CD14-positive monocyte (primary cell): Measurements from ENCODE around the gene DEF6. TPM values are rescaled to one million over a fixed set of nuclear protein-coding genes. Genes with fewer than 3 reads are reported as not detected.
A peak's percentile ranks its signal among the peaks of the same experiment; 100 is the strongest.

Experiments
- DNase-seq, 3 donors: peaks; one replicate each; pipeline ENCODE4 v3.0.0-alpha.2; 2011 to 2022
- H2AFZ ChIP-seq: 2 replicates; pipeline ENCODE4 v1.6.0; 2012; ENCODE audit warnings: mild to moderate bottlenecking, low read depth, low read length, inconsistent platforms; ENCODE audit not compliant: insufficient read depth, poor library complexity, severe bottlenecking
- H3K27ac ChIP-seq, 2 donors: 1 replicate in 1 of 2; 2 replicates in 1 of 2; pipeline ENCODE4 v1.5.1; 2012 to 2013; ENCODE audit warnings: low read length in 2 of 2, control low read depth in 1 of 2, inconsistent platforms in 1 of 2, low read depth in 1 of 2, mild to moderate bottlenecking in 1 of 2
- H3K27me3 ChIP-seq, 2 donors: one replicate each; pipeline versions ENCODE4 v1.6.0 to v1.6.1; 2011 to 2013; ENCODE audit warnings: low read length in 2 of 2; ENCODE audit not compliant: control insufficient read depth in 2 of 2, insufficient read depth in 2 of 2
- H3K36me3 ChIP-seq, 2 donors: replicated peaks in 1 of 2; 1 replicate in 1 of 2; 2 replicates in 1 of 2; pipeline versions ENCODE4 v1.5.1 to v1.6.1; 2012 to 2013; ENCODE audit warnings: low read length in 2 of 2, control low read depth in 1 of 2, inconsistent platforms in 1 of 2, mild to moderate bottlenecking in 1 of 2; ENCODE audit not compliant: insufficient read depth in 2 of 2, control insufficient read depth in 1 of 2
- H3K4me1 ChIP-seq, 2 donors: 1 replicate in 1 of 2; 2 replicates in 1 of 2; pipeline versions ENCODE4 v1.5.1 to v1.6.1; 2012 to 2013; ENCODE audit warnings: low read length in 2 of 2, control low read depth in 1 of 2, inconsistent platforms in 1 of 2, mild to moderate bottlenecking in 1 of 2, moderate library complexity in 1 of 2; ENCODE audit not compliant: insufficient read depth in 2 of 2, control insufficient read depth in 1 of 2
- H3K4me2 ChIP-seq: replicated peaks from 2 replicates; pipeline ENCODE3; 2012; ENCODE audit warnings: low read length, moderate library complexity, mild to moderate bottlenecking; ENCODE audit not compliant: poor library complexity, severe bottlenecking; ENCODE audit errors: extremely low read depth
- H3K4me3 ChIP-seq, 3 experiments: fragments of 200-600 bp in 1 of 3; sonication (generic) in 1 of 3; replicated peaks in 1 of 3; 1 replicate in 2 of 3; 2 replicates in 1 of 3; pipeline ENCODE4 v1.5.1; 2011 to 2013; ENCODE audit warnings: low read length in 3 of 3, mild to moderate bottlenecking in 3 of 3, control low read depth in 2 of 3, low read depth in 2 of 3, inconsistent platforms in 1 of 3, moderate library complexity in 1 of 3
- H3K79me2 ChIP-seq: 2 replicates; pipeline ENCODE4 v1.6.0; 2012; ENCODE audit warnings: mild to moderate bottlenecking, control low read depth, inconsistent platforms, low read length, moderate library complexity; ENCODE audit not compliant: insufficient read depth
- H3K9ac ChIP-seq: 2 replicates; pipeline ENCODE4 v1.6.0; 2017; ENCODE audit warnings: low read length, mild to moderate bottlenecking; ENCODE audit not compliant: insufficient read depth, poor library complexity, severe bottlenecking
- H3K9me3 ChIP-seq, 2 donors: replicated peaks in 1 of 2; 1 replicate in 1 of 2; 2 replicates in 1 of 2; pipeline versions ENCODE4 v1.5.1 to v1.6.1; 2012 to 2013; ENCODE audit warnings: low read length in 2 of 2, control low read depth in 1 of 2; ENCODE audit not compliant: control insufficient read depth in 1 of 2, insufficient read depth in 1 of 2
- H4K20me1 ChIP-seq: 2 replicates; pipeline ENCODE4 v1.6.0; 2012; ENCODE audit warnings: mild to moderate bottlenecking, low read length, control low read depth, moderate library complexity; ENCODE audit not compliant: insufficient read depth
- H3K27ac Mint-ChIP-seq, 7 donors: one replicate each; pipeline ENCODE4 v1.8.0; 2020; ENCODE audit warnings: mild to moderate bottlenecking in 7 of 7, mixed read lengths in 7 of 7, moderate library complexity in 6 of 7, inconsistent platforms in 2 of 7
- H3K27me3 Mint-ChIP-seq, 3 donors: one replicate each; pipeline ENCODE4 v1.8.0; 2021 to 2022; ENCODE audit warnings: low read depth in 3 of 3, mild to moderate bottlenecking in 3 of 3, mixed read lengths in 3 of 3, moderate library complexity in 3 of 3, inconsistent platforms in 1 of 3
- H3K36me3 Mint-ChIP-seq, 2 donors: one replicate each; pipeline ENCODE4 v1.8.0; 2020; ENCODE audit warnings: mixed read lengths in 2 of 2, inconsistent platforms in 1 of 2, mild to moderate bottlenecking in 1 of 2
- H3K4me1 Mint-ChIP-seq: one replicate; pipeline ENCODE4 v1.8.0; 2020; ENCODE audit warnings: mild to moderate bottlenecking, mixed read lengths
- H3K4me3 Mint-ChIP-seq, 2 donors: one replicate each; pipeline ENCODE4 v1.8.0; 2020; ENCODE audit warnings: mild to moderate bottlenecking in 2 of 2, mixed read lengths in 2 of 2, moderate library complexity in 1 of 2
- H3K9me3 Mint-ChIP-seq, 7 donors: one replicate each; pipeline ENCODE4 v1.8.0; 2020 to 2022; ENCODE audit warnings: mixed read lengths in 7 of 7, mild to moderate bottlenecking in 6 of 7, moderate library complexity in 6 of 7, inconsistent platforms in 2 of 7
- WGBS: methylation state at CpG from one replicate; pipeline ENCODE4 v1.1.5; 2013; ENCODE audit warnings: missing lambda C conversion rate; ENCODE audit not compliant: insufficient coverage; 5-methylcytosine and 5-hydroxymethylcytosine counted together
- intact Hi-C, 2 donors: fragments of 100-400 bp; cut with micrococcal nuclease; formaldehyde crosslinking; loops; one replicate each; pipeline versions ENCODE4 v1.15.0 to v1.15.1; 2023
- polyA plus RNA-seq, 3 donors: library from polyadenylated mRNA; depleted of rRNA in 1 of 3; unstranded in 2 of 3; stranded (reverse) in 1 of 3; fragments of 300-500 nt in 2 of 3; fragments of >200 nt in 1 of 3; fragmentation: Illumina TruSeq in 2 of 3; gene quantifications; 1 replicate in 2 of 3; 2 replicates in 1 of 3; pipeline ENCODE4 v1.2.3, GENCODE V29; 2012 to 2021
- TF ChIP-seq, protein P1 (sequence below): fragments of 200-600 bp; IDR thresholded peaks from one replicate; pipeline ENCODE4 v1.8.0; 2022; ENCODE audit warnings: antibody characterized with exemption, mild to moderate bottlenecking

Gene DEF6
- polyA plus RNA-seq, 3 donors = 41.2 to 110 (median 59.3) TPM

DNA sequence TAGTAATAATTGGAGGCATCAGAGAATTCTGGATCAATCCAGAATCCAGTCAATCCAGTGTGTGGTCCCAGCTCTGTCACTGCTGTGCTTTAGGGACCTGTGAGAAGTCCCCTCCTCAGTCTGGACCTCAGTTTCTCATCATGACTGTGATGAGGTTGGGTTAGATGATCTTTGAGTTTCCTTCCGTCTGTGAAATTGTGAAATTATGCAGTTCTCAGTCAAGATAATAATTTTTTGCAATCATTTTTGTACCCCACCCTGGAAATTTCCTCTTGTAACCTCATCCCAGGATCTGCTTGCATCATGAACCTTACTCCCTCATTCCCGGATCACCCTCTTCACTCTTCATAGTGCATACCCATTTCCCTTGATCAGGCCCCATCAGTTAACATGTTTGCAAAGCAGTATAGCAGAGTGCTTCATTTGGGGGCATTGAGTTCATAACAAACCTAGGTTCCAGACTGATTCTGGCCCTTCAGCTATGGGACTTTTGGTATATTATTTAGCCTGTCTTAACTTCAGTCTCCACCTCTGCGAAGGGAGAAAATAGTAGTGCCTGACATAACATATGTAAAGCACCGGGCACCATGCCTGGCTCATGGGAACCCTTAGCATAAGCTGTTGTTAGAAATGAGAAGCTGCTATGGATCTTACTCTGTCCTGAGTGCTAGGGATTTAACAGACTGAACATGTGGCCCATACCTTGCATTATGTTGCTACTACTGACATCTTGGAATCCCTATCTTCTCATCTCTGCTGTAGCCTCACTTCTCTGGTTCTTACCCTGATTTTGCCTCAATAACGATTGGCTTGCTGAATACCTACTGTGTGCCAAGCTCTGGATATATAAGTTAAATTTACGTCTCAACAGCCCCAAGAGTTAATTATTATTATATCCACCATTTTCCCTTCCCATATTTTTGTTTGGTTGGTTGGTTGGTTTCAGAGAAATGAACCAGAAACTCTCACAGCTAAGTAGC lies 36.7 kb upstream of the DEF6 start:
- WGBS = 80% methylated on average over 1 of the region's 6 CpGs
- intact Hi-C loops = no loop called here
- no peaks in the 10 kb centered on the region for H3K27me3 ChIP-seq
- H3K4me2 ChIP-seq = peak overlapping the region; percentile 94
- Mint-ChIP-seq H3K36me3 (peaks cover 0 to 8% of the 10 kb centered on the region in 2 donors), H3K9me3 (no peaks in the 10 kb centered on the region), H3K4me1 (peaks cover 49% of the 10 kb centered on the region), H3K27me3 (peaks cover 0 to 2% (median 1%) of the 10 kb centered on the region in 3 donors), H3K27ac (peak overlapping the region; percentile 95 to 99 (median 98)), H3K4me3 (peak overlapping the region; percentile 81 to 87)
- H3K9me3 ChIP-seq = no peaks in the 10 kb centered on the region
- no peaks in the 10 kb centered on the region for H3K36me3 ChIP-seq
- TF ChIP-seq, protein P1, sequence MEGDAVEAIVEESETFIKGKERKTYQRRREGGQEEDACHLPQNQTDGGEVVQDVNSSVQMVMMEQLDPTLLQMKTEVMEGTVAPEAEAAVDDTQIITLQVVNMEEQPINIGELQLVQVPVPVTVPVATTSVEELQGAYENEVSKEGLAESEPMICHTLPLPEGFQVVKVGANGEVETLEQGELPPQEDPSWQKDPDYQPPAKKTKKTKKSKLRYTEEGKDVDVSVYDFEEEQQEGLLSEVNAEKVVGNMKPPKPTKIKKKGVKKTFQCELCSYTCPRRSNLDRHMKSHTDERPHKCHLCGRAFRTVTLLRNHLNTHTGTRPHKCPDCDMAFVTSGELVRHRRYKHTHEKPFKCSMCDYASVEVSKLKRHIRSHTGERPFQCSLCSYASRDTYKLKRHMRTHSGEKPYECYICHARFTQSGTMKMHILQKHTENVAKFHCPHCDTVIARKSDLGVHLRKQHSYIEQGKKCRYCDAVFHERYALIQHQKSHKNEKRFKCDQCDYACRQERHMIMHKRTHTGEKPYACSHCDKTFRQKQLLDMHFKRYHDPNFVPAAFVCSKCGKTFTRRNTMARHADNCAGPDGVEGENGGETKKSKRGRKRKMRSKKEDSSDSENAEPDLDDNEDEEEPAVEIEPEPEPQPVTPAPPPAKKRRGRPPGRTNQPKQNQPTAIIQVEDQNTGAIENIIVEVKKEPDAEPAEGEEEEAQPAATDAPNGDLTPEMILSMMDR = no peak
- peak overlapping the region; percentile 79 for H2AFZ ChIP-seq
- peak overlapping the region in 1 of 3 experiments; percentile 86 for H3K4me3 ChIP-seq
- peak; percentile 12 to 85 (median 50) for DNase-seq
- H3K9ac ChIP-seq = peak overlapping the region; percentile 97
- peak overlapping the region; percentile 84 to 93 for H3K27ac ChIP-seq
- H3K79me2 ChIP-seq = peaks cover 46% of the 10 kb centered on the region
- peaks cover 36 to 44% of the 10 kb centered on the region in 2 donors for H3K4me1 ChIP-seq
- no peaks in the 10 kb centered on the region for H4K20me1 ChIP-seq

DNA sequence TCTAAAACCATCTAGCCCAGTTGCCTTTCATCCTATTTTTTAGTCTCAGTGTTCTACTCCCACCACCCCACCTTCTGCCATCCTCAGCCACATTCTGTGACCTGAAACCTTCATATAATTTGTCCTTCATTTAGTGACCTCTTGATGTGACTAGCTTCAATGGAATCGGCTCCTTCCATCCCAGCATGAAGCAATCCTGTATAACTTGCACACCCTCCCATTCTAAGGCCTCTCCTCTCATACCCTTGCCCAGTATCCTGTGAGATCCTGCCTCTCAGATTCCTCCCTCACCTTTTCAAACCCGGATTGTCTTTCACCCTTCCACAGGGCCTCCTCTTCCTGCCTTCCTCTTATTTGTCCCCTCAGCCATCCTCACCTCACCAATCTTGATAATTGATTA lies 35.0 kb upstream of the DEF6 start:
- no peaks in the 10 kb centered on the region for H3K9me3 ChIP-seq
- H3K36me3 Mint-ChIP-seq = peaks cover 0 to 11% of the 10 kb centered on the region in 2 donors
- no peak overlapping the region for H3K4me2 ChIP-seq
- H3K4me1 Mint-ChIP-seq = peaks cover 46% of the 10 kb centered on the region
- no peak for DNase-seq
- H2AFZ ChIP-seq = no peak overlapping the region
- H3K4me1 ChIP-seq = peaks cover 32 to 37% of the 10 kb centered on the region in 2 donors
- H3K36me3 ChIP-seq = peaks cover 0 to 3% of the 10 kb centered on the region in 2 donors
- H3K9me3 Mint-ChIP-seq = no peaks in the 10 kb centered on the region
- H3K27ac ChIP-seq = no peak overlapping the region
- TF ChIP-seq, protein P1 = no peak
- no peak overlapping the region for H3K9ac ChIP-seq
- no peaks in the 10 kb centered on the region for H3K27me3 ChIP-seq
- 89% methylated on average over 1 of the region's 2 CpGs for WGBS
- H3K27me3 Mint-ChIP-seq = peaks cover 0 to 2% (median 1%) of the 10 kb centered on the region in 3 donors
- H4K20me1 ChIP-seq = no peaks in the 10 kb centered on the region
- peaks cover 50% of the 10 kb centered on the region for H3K79me2 ChIP-seq
- intact Hi-C loops = no loop called here
- H3K4me3 ChIP-seq = no peak overlapping the region
- H3K27ac Mint-ChIP-seq = peak overlapping the region in 3 of 7 donors; percentile 1 to 33 (median 30)
- no peak overlapping the region for H3K4me3 Mint-ChIP-seq
